Measurements from ENCODE around the gene SWI5.
A peak's percentile ranks its signal among the peaks of the same experiment; 100 is the strongest.

The SWI5 gene

GRCh38 chr9:128298535-128299482 is 22.7 kb downstream of the SWI5 start:
- DNase-seq = no peak
- no peaks in the 10 kb centered on the region for H3K27me3 Mint-ChIP-seq (ENCODE audit: low read depth, poor library complexity)
- H3K4me1 Mint-ChIP-seq = peaks cover 18% of the 10 kb centered on the region
- peak overlapping the region; percentile 3 for H3K27ac Mint-ChIP-seq
- H3K36me3 Mint-ChIP-seq (ENCODE audit: low read depth) = no peaks in the 10 kb centered on the region
- no peaks in the 10 kb centered on the region for H3K9me3 Mint-ChIP-seq
- no peak for TF ChIP-seq CTCF (IDR thresholded peaks at IDR 0.05)
- H3K4me3 Mint-ChIP-seq = no peak overlapping the region

GRCh38 chr9:128304136-128304970 is 28.3 kb downstream of the SWI5 start:
- Mint-ChIP-seq H3K27ac (no peak overlapping the region), H3K27me3 (ENCODE audit: low read depth, poor library complexity) (no peaks in the 10 kb centered on the region)

GRCh38 chr9:128304971-128305288 is 28.9 kb downstream of the SWI5 start:
- H3K4me3 Mint-ChIP-seq = no peak overlapping the region
- no peak for TF ChIP-seq CTCF (IDR thresholded peaks at IDR 0.05)
- H3K4me1 Mint-ChIP-seq = peaks cover 4% of the 10 kb centered on the region
- peaks cover 20% of the 10 kb centered on the region for H3K36me3 Mint-ChIP-seq (ENCODE audit: low read depth)
- H3K9me3 Mint-ChIP-seq = no peaks in the 10 kb centered on the region
- no peak overlapping the region for H3K27ac Mint-ChIP-seq
- DNase-seq = no peak
- no peaks in the 10 kb centered on the region for H3K27me3 Mint-ChIP-seq (ENCODE audit: low read depth, poor library complexity)

More at GRCh38 chr9:128304136-128304970, 28.3 kb downstream of the SWI5 start:
- Mint-ChIP-seq H3K4me3 (no peak overlapping the region), H3K36me3 (ENCODE audit: low read depth) (peaks cover 14% of the 10 kb centered on the region), H3K9me3 (no peaks in the 10 kb centered on the region), H3K4me1 (peaks cover 4% of the 10 kb centered on the region)
- DNase-seq = no peak
- no peak for TF ChIP-seq CTCF (IDR thresholded peaks at IDR 0.05)

- DNase-seq = no peak
- peaks cover 44% of the 10 kb centered on the region for H3K36me3 Mint-ChIP-seq (ENCODE audit: low read depth)
- no peaks in the 10 kb centered on the region for H3K9me3 Mint-ChIP-seq
- H3K4me1 Mint-ChIP-seq = no peaks in the 10 kb centered on the region
- TF ChIP-seq CTCF (IDR thresholded peaks at IDR 0.05) = no peak
- no peak overlapping the region for H3K4me3 Mint-ChIP-seq
- H3K27me3 Mint-ChIP-seq (ENCODE audit: low read depth, poor library complexity) = no peaks in the 10 kb centered on the region
- H3K27ac Mint-ChIP-seq = no peak overlapping the region
Observed at GRCh38 chr9:128309551-128309950, 33.5 kb downstream of the SWI5 start.

GRCh38 chr9:128310461-128310860 is 34.4 kb downstream of the SWI5 start:
- Mint-ChIP-seq H3K4me1 (no peaks in the 10 kb centered on the region), H3K36me3 (ENCODE audit: low read depth) (peaks cover 50% of the 10 kb centered on the region), H3K9me3 (no peaks in the 10 kb centered on the region), H3K4me3 (no peak overlapping the region), H3K27me3 (ENCODE audit: low read depth, poor library complexity) (no peaks in the 10 kb centered on the region), H3K27ac (no peak overlapping the region)
- no peak for DNase-seq
- TF ChIP-seq CTCF (IDR thresholded peaks at IDR 0.05) = no peak

Data from nephron progenitor cell (in vitro differentiated cells).